HepG2 (cell line): Measurements from ENCODE around the gene C14orf119. TPM values are rescaled to one million over a fixed set of nuclear protein-coding genes. Genes with fewer than 3 reads are reported as not detected.

Experiments used
- ATAC-seq: fragments of 200-7000 bp; cut with Tn5 transposase; 3 replicates; pipeline ENCODE4 v1.9.1; 2020; ENCODE audit warnings: mild to moderate bottlenecking, moderate library complexity
- BruUV-seq: library from RNA; stranded (reverse); fragments of 400-500 nt; replicated peaks from 2 replicates; lab custom pipeline; 2021; lab: Mats Ljungman, UMichigan
- CTCF ChIA-PET: fragments of 300-600 bp; formaldehyde crosslinking; extraction: SDS; loops from one replicate; lab custom pipeline; 2021; ENCODE audit warnings: low total read pairs, inconsistent platforms, low intra/inter-chr PET ratio; lab: Yijun Ruan, JAX
- POLR2A ChIA-PET: fragments of 350-600 bp; sonication (Branson Sonifier 250); formaldehyde crosslinking; loops from one replicate; lab custom pipeline; 2020; ENCODE audit warnings: antibody characterized with exemption, inconsistent platforms; lab: Yijun Ruan, JAX
- DNase-seq: peaks from one replicate; pipeline ENCODE4 v3.0.0-alpha.2; 2015; ENCODE audit warnings: low spot score
- FAIRE-seq: peaks from 3 replicates; lab custom pipeline; 2011; peaks lifted over from hg19 to GRCh38; lab: Jason Lieb, UNC
- H2AFZ ChIP-seq: one replicate; pipeline ENCODE4 v1.6.1; 2011; ENCODE audit warnings: low read length, inconsistent platforms
- H3K27ac ChIP-seq: fragments of 300-600 bp; 3 replicates; pipeline ENCODE4 v1.8.0; 2011; ENCODE audit warnings: mixed run types, mild to moderate bottlenecking, mixed read lengths, low read length, inconsistent platforms; ENCODE audit not compliant: insufficient read depth; ENCODE audit errors: extremely low read length
- H3K27me3 ChIP-seq, 2 experiments: fragments of 200-600 bp in 1 of 2; 2 replicates in 1 of 2; 3 replicates in 1 of 2; pipeline versions ENCODE4 v1.6.0 to v1.8.0; 2011; ENCODE audit warnings: low read length in 2 of 2, mild to moderate bottlenecking in 2 of 2, moderate library complexity in 2 of 2, inconsistent platforms in 1 of 2; ENCODE audit not compliant: insufficient read depth in 2 of 2, control insufficient read depth in 1 of 2
- H3K36me3 ChIP-seq, 2 experiments: fragments of 200-600 bp in 1 of 2; replicated peaks in 1 of 2; 2 replicates in 1 of 2; 3 replicates in 1 of 2; pipeline versions ENCODE4 v1.5.1 to v1.8.0; 2011; ENCODE audit warnings: low read length in 2 of 2, inconsistent platforms in 1 of 2; ENCODE audit not compliant: insufficient read depth in 2 of 2, control insufficient read depth in 1 of 2
- H3K4me1 ChIP-seq: 2 replicates; pipeline ENCODE4 v1.5.1; 2012; ENCODE audit warnings: low read length, inconsistent platforms; ENCODE audit not compliant: insufficient read depth
- H3K4me2 ChIP-seq: 2 replicates; pipeline ENCODE4 v1.6.0; 2011; ENCODE audit warnings: low read depth, low read length, inconsistent platforms
- H3K4me3 ChIP-seq, 3 experiments: fragments of 200-600 bp in 1 of 3; sonication (generic), shearing (Covaris generic) in 1 of 3; replicated peaks in 1 of 3; 2 replicates each; pipeline ENCODE4 v1.5.1; 2011 to 2016; ENCODE audit warnings: low read length in 3 of 3, inconsistent platforms in 2 of 3, low read depth in 2 of 3, mild to moderate bottlenecking in 2 of 3, control low read depth in 1 of 3, mixed read lengths in 1 of 3; ENCODE audit not compliant: insufficient read depth in 1 of 3
- H3K79me2 ChIP-seq: one replicate; pipeline ENCODE4 v1.6.1; 2011; ENCODE audit warnings: low read length, inconsistent platforms; ENCODE audit not compliant: insufficient read depth
- H3K9ac ChIP-seq: 2 replicates; pipeline ENCODE4 v1.6.0; 2011; ENCODE audit warnings: mild to moderate bottlenecking, low read depth, low read length, inconsistent platforms; ENCODE audit not compliant: insufficient read depth
- H3K9me3 ChIP-seq: 2 replicates; pipeline ENCODE4 v1.5.1; 2012; ENCODE audit warnings: mild to moderate bottlenecking, low read length
- H4K20me1 ChIP-seq: 2 replicates; pipeline ENCODE4 v1.6.0; 2011; ENCODE audit warnings: inconsistent platforms, mild to moderate bottlenecking, low read length, moderate library complexity; ENCODE audit not compliant: insufficient read depth
- CHD2 ChIP-seq: IDR thresholded peaks from 2 replicates; pipeline ENCODE4 v1.6.1; 2011; ENCODE audit warnings: low read depth, low read length, improper control_type of control experiment
- DMTF1 ChIP-seq: sonication (generic); formaldehyde crosslinking; IDR thresholded peaks from 2 replicates; pipeline ENCODE4 v1.4.0; 2020; ENCODE audit warnings: mild to moderate bottlenecking, missing genetic modification reagents
- KDM5A ChIP-seq: fragments of 200-600 bp; sonication (generic); IDR thresholded peaks from 2 replicates; pipeline ENCODE4 v1.7.0; 2018; ENCODE audit warnings: antibody characterized with exemption, mild to moderate bottlenecking, low read length, borderline replicate concordance
- MLX ChIP-seq: IDR thresholded peaks from 2 replicates; pipeline ENCODE4 v1.6.1; 2016
- PAF1 ChIP-seq: IDR thresholded peaks from 2 replicates; pipeline ENCODE4 v1.6.1; 2016; ENCODE audit warnings: missing genetic modification reagents, missing compliant biosample characterization
- RBFOX2 ChIP-seq: fragments of 200-400 bp; formaldehyde crosslinking; IDR thresholded peaks from 2 replicates; pipeline ENCODE4 v1.6.1; 2017; ENCODE audit warnings: low read depth, mild to moderate bottlenecking, low read length
- THYN1 ChIP-seq: sonication (generic); formaldehyde crosslinking; IDR thresholded peaks from 2 replicates; pipeline ENCODE4 v1.8.1; 2023; ENCODE audit warnings: low read depth, mild to moderate bottlenecking, moderate library complexity, missing genetic modification reagents, borderline replicate concordance
- YY1 ChIP-seq: IDR thresholded peaks from 2 replicates; pipeline ENCODE4 v1.6.1; 2011; ENCODE audit warnings: low read length, low read depth, moderate library complexity, mild to moderate bottlenecking; ENCODE audit not compliant: insufficient read depth, insufficient replicate concordance
- ZBTB2 ChIP-seq: sonication (generic); formaldehyde crosslinking; IDR thresholded peaks from 2 replicates; pipeline ENCODE4 v1.8.0; 2022; ENCODE audit warnings: low read depth, missing genetic modification reagents
- ZBTB34 ChIP-seq: sonication (generic); formaldehyde crosslinking; IDR thresholded peaks from 2 replicates; pipeline ENCODE4 v1.8.0; 2022; ENCODE audit warnings: mild to moderate bottlenecking, missing genetic modification reagents
- ZNF749 ChIP-seq: sonication (generic); formaldehyde crosslinking; IDR thresholded peaks from 2 replicates; pipeline ENCODE4 v1.8.0; 2022; ENCODE audit warnings: mild to moderate bottlenecking, missing genetic modification reagents, moderate library complexity, borderline replicate concordance
- ZNF772 ChIP-seq: sonication (generic); formaldehyde crosslinking; IDR thresholded peaks from 2 replicates; pipeline ENCODE4 v1.5.0; 2020; ENCODE audit warnings: mild to moderate bottlenecking, missing genetic modification reagents
- ZSCAN20 ChIP-seq: sonication (generic); formaldehyde crosslinking; IDR thresholded peaks from 2 replicates; pipeline ENCODE4 v1.4.0; 2020; ENCODE audit warnings: missing genetic modification reagents, mild to moderate bottlenecking, borderline replicate concordance
- ZUFSP ChIP-seq: sonication (generic); formaldehyde crosslinking; IDR thresholded peaks from 2 replicates; pipeline ENCODE4 v1.9.0; 2021; ENCODE audit warnings: missing genetic modification reagents, mild to moderate bottlenecking, borderline replicate concordance
- WGBS: methylation state at CpG from one replicate; pipeline ENCODE4 v1.1.6; 2017; ENCODE audit warnings: low lambda C conversion rate; 5-methylcytosine and 5-hydroxymethylcytosine counted together
- in situ Hi-C: cut with HindIII; loops from 2 replicates; pipeline ENCODE4 v1.10.0; 2017; ENCODE audit warnings: low pct_unique_long_range_greater_than_20kb; ENCODE audit not compliant: extremely low pct_ligation_motif_present
- intact Hi-C: fragments of 100-400 bp; cut with micrococcal nuclease; formaldehyde crosslinking; loops from one replicate; pipeline ENCODE4 v1.10.0; 2022; ENCODE audit not compliant: unreplicated experiment
- polyA plus RNA-seq, 8 experiments: library from polyadenylated mRNA; depleted of rRNA in 3 of 8; stranded (reverse) in 7 of 8; unstranded in 1 of 8; fragments of >200 nt; fragmentation: Illumina TruSeq in 4 of 8; extraction: Trizol in 4 of 8; gene quantifications; 2 replicates each; pipeline versions ENCODE4 v1.2.1 to v1.2.3, GENCODE V29; 2011 to 2016; ENCODE audit warnings: low read depth in 4 of 8, missing spikeins in 1 of 8, mixed read lengths in 1 of 8; ENCODE audit not compliant: insufficient read depth in 1 of 8
- total RNA-seq, 5 experiments: library from RNA; depleted of rRNA; stranded (reverse); fragments of >200 nt; fragmentation: Illumina TruSeq; extraction: Trizol; gene quantifications; 2 replicates each; pipeline ENCODE4 v1.2.3, GENCODE V29; 2016; ENCODE audit warnings: low read depth in 1 of 5

The C14orf119 gene
- total and polyA plus RNA-seq, 2 of the 13 experiments (the other 11 are each of a cell fraction or from before 2014, with no cell fraction given), result 117 to 206 TPM

- CTCF ChIA-PET, result interaction anchor here (0.9 to 4.5 kb wide), 4 partner anchors 13 to 116 kb away, joined by 3 to 34 read pairs (median 3); partner anchors contain the start of gene CEBPE
- Histone ChIP-seq H3K27me3 (no peaks in the 10 kb centered on the region; a peak in 1 of 5 replicates), H3K4me1 (peaks cover 42% of the 10 kb centered on the region), H2AFZ (no peak overlapping the region), H4K20me1 (peaks cover 12% of the 10 kb centered on the region), H3K4me3 (peak overlapping the region; percentile 85 to 91 (median 86)), H3K36me3 (peaks cover 42 to 72% of the 10 kb centered on the region in 2 experiments), H3K4me2 (peak overlapping the region; percentile 97), H3K79me2 (peaks cover 41% of the 10 kb centered on the region), H3K9ac (peak overlapping the region; percentile 89), H3K9me3 (no peaks in the 10 kb centered on the region), H3K27ac (peak overlapping the region; percentile 69)
- ATAC-seq (peak; percentile 95), FAIRE-seq (peak; percentile 95), DNase-seq (peak; percentile 94)
- WGBS, result 6% methylated on average over 14 of the region's 14 CpGs
- intact Hi-C loops, result loop anchor here (1.0 kb wide), 1 partner anchor 23 kb away; no protein-coding TSS in a partner anchor
- BruUV-seq, result no TSS peak
- POLR2A ChIA-PET, result interaction anchor here (0.6 to 5.6 kb wide), 42 partner anchors 10 to 1171 kb away, joined by 3 to 146 read pairs (median 4); partner anchors contain the start of genes ACIN1, AJUBA, BCL2L2 and C14orf119
- in situ Hi-C loops, result no loop called here
- peak; percentile 89 for TF ChIP-seq KDM5A
- no peak; the same call in 1 of the 2 replicates for TF ChIP-seq ZNF749 (CRISPR knock-in tag)
- 0 out of 2 replicates have a peak, but pooled peaks have one; percentile 39 for TF ChIP-seq ZSCAN20
- TF ChIP-seq RBFOX2, result peak; percentile 63
- TF ChIP-seq CHD2, result no peak
- TF ChIP-seq THYN1 (CRISPR knock-in tag), result no peak
- 0 out of 2 replicates have a peak, but pooled peaks have one; percentile 54 for TF ChIP-seq ZBTB2 (CRISPR knock-in tag)
- TF ChIP-seq YY1, result peak; percentile 99
- TF ChIP-seq PAF1, result peak; percentile 98
- no peak for TF ChIP-seq DMTF1 (CRISPR knock-in tag)
- TF ChIP-seq ZBTB34 (CRISPR knock-in tag), result peak; percentile 65; the same call in 1 of the 2 replicates
- peak; percentile 23; the same call in 1 of the 2 replicates for TF ChIP-seq ZNF772 (CRISPR knock-in tag)
- peak; percentile 29 for TF ChIP-seq MLX (CRISPR knock-in tag)
- no peak for TF ChIP-seq ZUFSP (CRISPR knock-in tag)
Measured at GRCh38 chr14:23071244-23071920, 23.9 kb upstream of the C14orf119 start.
